Upper lobe of right lung (tissue), 1 donor: ENCODE results near the gene PRF1. TPM values are rescaled to one million over a fixed set of nuclear protein-coding genes. Genes with fewer than 3 reads are reported as not detected.
A peak's percentile ranks its signal among the peaks of the same experiment; 100 is the strongest.

ENCODE experiments used
- ATAC-seq: fragments of 200-7000 bp; cut with Tn5 transposase; one replicate; pipeline ENCODE4 v1.9.1; 2020; ENCODE audit warnings: mild to moderate bottlenecking, moderate library complexity
- DNase-seq: peaks from one replicate; pipeline ENCODE4 v3.0.0-alpha.2; 2020
- H3K27ac ChIP-seq: fragments of 200-600 bp; one replicate; pipeline ENCODE4 v1.8.0; 2022
- H3K27me3 ChIP-seq: fragments of 200-600 bp; one replicate; pipeline ENCODE4 v1.8.0; 2022; ENCODE audit warnings: mild to moderate bottlenecking
- H3K36me3 ChIP-seq: fragments of 200-600 bp; one replicate; pipeline ENCODE4 v1.8.0; 2022
- H3K4me1 ChIP-seq: fragments of 200-600 bp; one replicate; pipeline ENCODE4 v1.8.0; 2022
- H3K4me3 ChIP-seq: fragments of 200-600 bp; one replicate; pipeline ENCODE4 v1.8.0; 2022; ENCODE audit warnings: mild to moderate bottlenecking
- H3K9me3 ChIP-seq: fragments of 200-600 bp; one replicate; pipeline ENCODE4 v1.8.0; 2022
- intact Hi-C: fragments of 100-400 bp; cut with DNase I; formaldehyde crosslinking; loops from one replicate; pipeline ENCODE4 v1.11.0; 2022
- total RNA-seq: library from RNA; stranded (reverse); fragmentation: NEBNext Ultra II Directional; extraction: Animal tissue kit (Norgen Biotek cat#: 25700); gene quantifications from one replicate; pipeline ENCODE4 v1.2.1, GENCODE V29; 2021
- TF ChIP-seq, protein P1 (sequence below): fragments of 200-600 bp; IDR thresholded peaks from one replicate; pipeline ENCODE4 v1.8.0; 2022; ENCODE audit warnings: antibody characterized with exemption
- donor health status: DM: no; HTN: yes; CAD: no; lungs with severe emphysema.

PRF1 gene
- total RNA-seq, 1 donor from 2014 or later: 32.3 TPM

DNA sequence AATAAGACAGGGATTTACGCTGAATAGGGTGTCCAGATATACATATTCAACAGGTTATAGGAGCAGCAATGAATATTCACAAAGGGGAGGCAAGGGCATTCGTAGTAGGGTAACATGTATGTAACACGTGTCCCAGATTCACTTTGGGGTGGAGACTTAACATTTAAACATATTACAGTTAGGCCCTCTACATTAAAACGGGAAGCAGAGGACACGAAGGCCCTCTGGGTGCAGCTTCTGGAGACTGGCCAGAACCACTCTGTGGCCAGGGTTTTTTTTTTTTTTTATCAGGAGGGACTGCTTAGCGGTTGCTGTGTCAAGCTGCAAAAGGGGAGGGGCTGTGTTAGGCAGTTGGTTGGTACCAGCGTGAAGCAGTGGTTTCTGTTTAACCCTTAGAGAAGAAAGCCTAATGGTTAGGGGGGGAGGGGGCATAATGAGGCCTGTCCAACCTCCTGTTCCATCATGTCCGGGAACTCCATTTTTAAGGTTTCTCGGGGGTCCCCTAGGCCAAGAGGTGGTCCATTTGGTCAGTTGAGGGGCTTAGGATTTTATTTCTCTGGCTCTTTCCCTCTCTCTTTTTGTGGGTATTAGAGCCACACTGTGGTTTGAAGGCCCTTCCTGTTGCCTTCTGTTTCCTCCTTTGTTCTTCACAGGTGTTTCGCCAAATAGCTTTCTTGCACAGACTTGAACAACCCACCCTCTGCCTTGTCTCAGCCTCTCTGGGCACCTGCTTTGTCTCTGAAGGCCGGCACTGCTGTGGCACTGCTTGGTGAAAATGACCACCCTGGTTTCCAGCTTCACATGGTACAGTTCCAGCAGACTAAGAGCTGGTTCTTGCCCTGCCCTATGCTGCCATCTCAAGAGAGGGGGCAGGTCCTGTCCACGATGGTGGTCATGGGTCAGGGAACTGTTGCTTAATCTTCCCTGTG, 26.4 kb downstream of the PRF1 start:
- ATAC-seq (peak; percentile 89), DNase-seq (peak; percentile 73)
- intact Hi-C loops: no loop called here
- H3K27me3 ChIP-seq: no peaks in the 10 kb centered on the region
- H3K9me3 ChIP-seq: no peaks in the 10 kb centered on the region
- TF ChIP-seq, protein P1, sequence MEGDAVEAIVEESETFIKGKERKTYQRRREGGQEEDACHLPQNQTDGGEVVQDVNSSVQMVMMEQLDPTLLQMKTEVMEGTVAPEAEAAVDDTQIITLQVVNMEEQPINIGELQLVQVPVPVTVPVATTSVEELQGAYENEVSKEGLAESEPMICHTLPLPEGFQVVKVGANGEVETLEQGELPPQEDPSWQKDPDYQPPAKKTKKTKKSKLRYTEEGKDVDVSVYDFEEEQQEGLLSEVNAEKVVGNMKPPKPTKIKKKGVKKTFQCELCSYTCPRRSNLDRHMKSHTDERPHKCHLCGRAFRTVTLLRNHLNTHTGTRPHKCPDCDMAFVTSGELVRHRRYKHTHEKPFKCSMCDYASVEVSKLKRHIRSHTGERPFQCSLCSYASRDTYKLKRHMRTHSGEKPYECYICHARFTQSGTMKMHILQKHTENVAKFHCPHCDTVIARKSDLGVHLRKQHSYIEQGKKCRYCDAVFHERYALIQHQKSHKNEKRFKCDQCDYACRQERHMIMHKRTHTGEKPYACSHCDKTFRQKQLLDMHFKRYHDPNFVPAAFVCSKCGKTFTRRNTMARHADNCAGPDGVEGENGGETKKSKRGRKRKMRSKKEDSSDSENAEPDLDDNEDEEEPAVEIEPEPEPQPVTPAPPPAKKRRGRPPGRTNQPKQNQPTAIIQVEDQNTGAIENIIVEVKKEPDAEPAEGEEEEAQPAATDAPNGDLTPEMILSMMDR: no peak
- no peaks in the 10 kb centered on the region for H3K36me3 ChIP-seq
- no peak overlapping the region for H3K27ac ChIP-seq
- no peak overlapping the region for H3K4me3 ChIP-seq
- H3K4me1 ChIP-seq: peaks cover 20% of the 10 kb centered on the region

DNA sequence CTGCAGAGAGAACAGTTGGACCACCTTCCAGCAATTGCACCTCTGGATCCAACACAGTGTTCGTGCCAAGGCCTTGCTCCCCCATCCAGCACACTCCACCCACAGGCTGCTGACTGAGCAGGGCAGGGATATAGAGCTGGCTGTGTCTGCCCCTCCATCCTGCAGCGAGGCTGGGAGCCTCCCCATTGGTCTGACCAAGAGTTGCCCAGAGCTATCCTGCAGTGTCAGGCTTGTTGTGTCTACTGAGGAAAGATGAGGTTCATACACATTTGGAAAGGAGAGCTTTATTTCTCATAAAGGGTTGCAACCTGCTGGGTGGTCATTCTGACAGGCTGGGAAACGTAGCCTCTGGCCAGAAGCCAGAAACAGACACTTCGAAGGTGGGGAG, 27.1 kb downstream of the PRF1 start:
- peak; percentile 62 for DNase-seq
- H3K4me3 ChIP-seq: no peak overlapping the region

DNA sequence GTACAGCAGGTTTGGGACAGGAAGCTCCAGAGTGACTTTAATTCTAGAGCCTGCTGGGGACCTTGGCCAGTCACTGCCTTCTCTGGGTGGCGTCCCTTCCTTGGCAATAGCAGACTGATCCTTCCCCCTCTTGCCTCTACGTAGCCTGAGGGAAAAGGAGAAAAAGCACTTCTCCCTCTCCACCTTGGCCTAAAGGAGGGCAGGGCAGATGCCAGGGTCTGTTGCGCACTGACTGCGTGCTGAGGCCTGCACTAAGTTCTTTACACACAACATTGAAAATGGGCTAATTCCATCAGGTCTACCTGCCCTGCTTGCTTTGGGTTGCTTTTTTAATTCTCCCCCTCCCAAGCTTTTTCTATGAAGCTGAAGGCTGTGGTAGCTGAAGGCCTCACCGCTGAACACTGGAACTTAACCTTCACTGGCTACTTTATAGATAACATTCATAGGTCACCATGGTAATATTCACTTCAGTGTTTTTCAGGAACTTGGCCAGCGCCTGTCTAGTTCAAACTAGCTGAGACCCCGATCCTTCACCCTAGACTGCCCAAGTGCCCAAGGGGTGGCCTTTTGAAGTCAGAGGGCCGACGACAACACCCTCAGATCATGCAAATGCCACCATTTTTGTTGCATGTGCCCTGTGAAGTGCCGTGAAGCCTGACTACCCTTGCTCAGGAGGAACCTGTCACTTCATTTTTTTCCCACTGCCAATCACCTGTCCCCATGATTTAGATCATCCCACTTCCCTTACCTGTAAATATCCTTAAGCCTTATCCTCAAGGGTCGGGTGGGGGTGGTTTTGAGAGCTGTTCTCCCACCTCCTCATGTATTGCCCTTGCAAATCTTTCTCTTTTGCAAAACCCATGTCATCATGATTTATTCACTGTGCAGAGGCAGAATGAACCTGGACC, 28.7 kb downstream of the PRF1 start:
- ATAC-seq: no peak
- peak; percentile 23 for DNase-seq

More for the DNA sequence above, 27.1 kb downstream of the PRF1 start:
- Histone ChIP-seq H3K27ac (no peak overlapping the region), H3K27me3 (no peaks in the 10 kb centered on the region), H3K4me1 (peaks cover 20% of the 10 kb centered on the region), H3K36me3 (no peaks in the 10 kb centered on the region), H3K9me3 (no peaks in the 10 kb centered on the region)
- intact Hi-C loops: no loop called here
- TF ChIP-seq, protein P1: no peak
- peak; percentile 12 for ATAC-seq

DNA sequence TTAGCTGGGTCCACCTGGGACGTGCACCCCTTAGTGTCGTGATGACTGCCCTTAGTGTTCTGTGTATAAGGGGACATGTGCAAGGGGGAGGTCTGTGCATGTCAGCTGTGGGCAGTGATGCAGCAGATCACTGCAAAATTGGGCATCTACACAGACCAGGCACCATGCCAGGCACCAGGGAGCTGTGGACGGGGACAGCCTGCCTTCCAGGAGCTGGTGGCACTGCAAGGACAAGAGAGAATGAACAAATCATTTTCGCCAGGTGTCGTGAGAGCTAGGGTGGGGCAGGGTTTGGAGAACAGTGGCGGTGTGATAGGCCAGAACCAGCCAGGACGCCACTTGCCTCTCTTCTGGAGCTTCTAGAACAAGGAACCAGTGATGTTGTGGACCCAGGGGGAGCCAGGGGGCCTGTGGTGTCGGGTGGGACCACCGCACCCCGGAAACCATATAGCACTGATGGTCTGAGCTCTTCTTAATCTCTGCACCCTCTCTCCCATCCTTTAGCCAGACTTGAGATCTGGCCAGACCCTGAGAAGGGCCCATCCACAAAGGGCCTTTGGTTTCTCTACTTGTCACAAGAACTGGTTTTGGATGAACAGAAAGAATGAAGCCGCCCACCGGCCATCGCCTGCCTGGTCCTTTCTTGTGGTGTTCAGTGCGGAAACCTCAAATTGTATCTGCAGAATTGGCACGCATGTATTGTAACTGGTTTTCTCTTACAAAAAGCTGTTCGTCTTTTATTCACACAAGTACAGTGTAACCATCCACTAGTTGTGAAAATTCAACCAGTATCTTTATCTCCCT, 30.7 kb downstream of the PRF1 start:
- Histone ChIP-seq H3K9me3 (no peaks in the 10 kb centered on the region), H3K4me3 (no peak overlapping the region), H3K36me3 (no peaks in the 10 kb centered on the region), H3K27ac (no peak overlapping the region), H3K4me1 (peaks cover 16% of the 10 kb centered on the region), H3K27me3 (no peaks in the 10 kb centered on the region)
- intact Hi-C loops: no loop called here
- no peak for ATAC-seq
- peak; percentile 47 for DNase-seq
- TF ChIP-seq, protein P1: no peak

More for the DNA sequence above, 28.7 kb downstream of the PRF1 start:
- Histone ChIP-seq H3K9me3 (no peaks in the 10 kb centered on the region), H3K27ac (no peak overlapping the region), H3K4me1 (peaks cover 20% of the 10 kb centered on the region), H3K36me3 (no peaks in the 10 kb centered on the region), H3K27me3 (no peaks in the 10 kb centered on the region), H3K4me3 (no peak overlapping the region)
- intact Hi-C loops: no loop called here
- TF ChIP-seq, protein P1: no peak

DNA sequence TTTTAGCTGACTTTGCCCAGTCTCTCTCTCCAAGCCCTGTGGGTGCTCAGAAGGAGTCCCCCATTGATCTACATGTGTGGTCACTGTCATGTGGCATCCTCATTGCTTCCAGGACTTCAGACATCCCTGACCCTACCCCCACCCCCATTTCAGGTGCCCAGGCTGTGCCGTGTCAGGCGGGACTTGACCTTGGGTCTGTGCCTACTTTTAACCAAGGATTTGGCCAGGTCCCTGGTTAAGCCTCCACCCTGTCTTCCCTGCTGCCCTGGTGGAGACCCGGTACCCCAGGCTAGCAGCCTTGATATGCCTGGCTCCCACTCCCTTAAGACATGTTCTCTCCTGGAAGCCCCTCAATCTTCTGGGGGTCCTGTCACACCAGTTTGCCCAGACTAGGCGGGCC, 31.3 kb downstream of the PRF1 start:
- DNase-seq (no peak), ATAC-seq (no peak)
- Histone ChIP-seq H3K27me3 (no peaks in the 10 kb centered on the region), H3K36me3 (no peaks in the 10 kb centered on the region), H3K27ac (no peak overlapping the region), H3K4me3 (no peak overlapping the region), H3K9me3 (no peaks in the 10 kb centered on the region), H3K4me1 (peaks cover 10% of the 10 kb centered on the region)
- intact Hi-C loops: no loop called here
- TF ChIP-seq, protein P1: no peak
